Adrenal gland (tissue), 5 donors: ENCODE results near the gene MIPOL1.

Source experiments
- CTCF ChIP-seq, 6 experiments: fragments of 450-650 bp in 4 of 6; fragments of 200-600 bp in 2 of 6; sonication (generic) in 1 of 6; IDR thresholded peaks; 1 replicate in 5 of 6; 2 replicates in 1 of 6; pipeline versions ENCODE4 v1.5.1 to v1.8.0; 2016 to 2021; ENCODE audit warnings: antibody characterized with exemption in 6 of 6, mild to moderate bottlenecking in 2 of 6, moderate library complexity in 1 of 6
- POLR2A ChIP-seq, 2 donors: fragments of 450-650 bp; IDR thresholded peaks; one replicate each; pipeline ENCODE4 v1.6.1; 2017; ENCODE audit warnings: antibody characterized with exemption in 2 of 2, mild to moderate bottlenecking in 2 of 2, moderate library complexity in 1 of 2
- donor health status: DM: no; HTN: no; CAD: no.

GRCh38 chr14:37539992-37540391 lies 342.3 kb downstream of the MIPOL1 start:
- TF ChIP-seq POLR2A (IDR thresholded peaks at IDR 0.05), result no peak
- no peak for TF ChIP-seq CTCF (IDR thresholded peaks at IDR 0.05)
